Measurements from ENCODE around the gene PRAMEF15. TPM values are rescaled to one million over a fixed set of nuclear protein-coding genes. Genes with fewer than 3 reads are reported as not detected.
"Not testable (repeated sequence)": the region's sequence is repeated elsewhere in the genome, so short reads cannot be mapped to it uniquely, and the experiment has no call there.

The PRAMEF15 gene
- total RNA-seq, 1 experiment from 2014 or later: not detected

DNA sequence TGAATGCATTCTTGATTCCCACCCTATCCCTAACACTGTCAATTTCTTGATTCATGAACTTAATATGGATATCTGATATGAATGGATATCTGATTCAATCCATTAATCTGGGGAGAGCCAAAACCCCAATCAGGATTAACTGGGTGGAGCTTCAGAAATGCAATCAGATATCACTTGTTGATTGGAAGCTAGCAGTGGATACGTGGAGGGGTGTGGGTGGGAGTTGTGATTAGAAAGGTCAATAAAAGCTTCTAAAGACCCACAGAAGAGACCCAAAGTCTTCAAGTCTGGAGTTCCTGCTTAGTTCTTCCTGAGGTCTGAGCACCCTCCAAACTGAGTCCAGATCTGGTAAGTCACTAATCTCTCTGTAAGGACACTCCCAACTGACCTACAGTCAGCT lies 12.1 kb upstream of the PRAMEF15 start, which contains the start of gene PRAMEF33:
PRAMEF33 (plus strand) TSS at position 301 of the 400 bp plus-strand sequence. CDS start 2,416 bp downstream, outside the sequence.
- not testable (repeated sequence) for H3K27me3 ChIP-seq (ENCODE audit: insufficient read depth, low read length); H3K4me2 ChIP-seq (ENCODE audit: insufficient read depth, insufficient read length, low read length); H3K18ac ChIP-seq (ENCODE audit: insufficient read length, low read depth, low read length); H3T11ph ChIP-seq (ENCODE audit: low read length); H2BK20ac ChIP-seq (ENCODE audit: low read depth, low read length, poor library complexity, severe bottlenecking); H4K20me1 ChIP-seq (ENCODE audit: control insufficient read depth, insufficient read depth, insufficient read length); H3K4ac ChIP-seq (ENCODE audit: low read depth, low read length); H3K27me3 Mint-ChIP-seq (ENCODE audit: low read depth); H4K91ac ChIP-seq (ENCODE audit: insufficient read length, low read depth, low read length); H3K4me1 Mint-ChIP-seq; H2BK5ac ChIP-seq (ENCODE audit: insufficient read length, low read length); H3K4me3 Mint-ChIP-seq; H2AFZ ChIP-seq (ENCODE audit: low read length); H4K8ac ChIP-seq (replicated peaks; ENCODE audit: insufficient read length, low read depth, low read length); H3K4me1 ChIP-seq (ENCODE audit: insufficient read depth, low read length); H3K9ac ChIP-seq (ENCODE audit: extremely low read depth, insufficient read length, low read length); H2BK15ac ChIP-seq (ENCODE audit: low read depth, low read length); H3K79me2 ChIP-seq (ENCODE audit: insufficient read depth, low read length); H2BK12ac ChIP-seq (ENCODE audit: insufficient read length, low read depth, low read length); DNase-seq; H4K5ac ChIP-seq (ENCODE audit: insufficient read length, low read depth, low read length); H2AK5ac ChIP-seq (ENCODE audit: insufficient read length, low read length); H3K56ac ChIP-seq (ENCODE audit: insufficient read length, low read depth, low read length); H3K27ac Mint-ChIP-seq; H3K79me1 ChIP-seq (ENCODE audit: insufficient read depth, low read depth, low read length, poor library complexity, severe bottlenecking); H3K36me3 Mint-ChIP-seq (ENCODE audit: insufficient read depth in 1 of 3, low read depth in 3 of 3); H2BK120ac ChIP-seq (ENCODE audit: low read depth, low read length, poor library complexity, severe bottlenecking); H3K23me2 ChIP-seq (ENCODE audit: insufficient read length, low read depth, low read length, poor library complexity, severe bottlenecking); H3K14ac ChIP-seq (ENCODE audit: insufficient read depth, low read length); H3K23ac ChIP-seq (ENCODE audit: insufficient read length, low read depth, low read length); H3K27ac ChIP-seq (ENCODE audit: insufficient read length, low read depth, low read length); H3K9me3 ChIP-seq (ENCODE audit: control insufficient read depth, low read depth, low read length)
- WGBS (ENCODE audit: extremely low coverage, insufficient read length, low lambda C conversion rate): no CpG with 5 or more reads among the region's 1 CpG
- H3K9me3 Mint-ChIP-seq: peaks cover 5 to 12% of the 10 kb centered on the region in 2 experiments

DNA sequence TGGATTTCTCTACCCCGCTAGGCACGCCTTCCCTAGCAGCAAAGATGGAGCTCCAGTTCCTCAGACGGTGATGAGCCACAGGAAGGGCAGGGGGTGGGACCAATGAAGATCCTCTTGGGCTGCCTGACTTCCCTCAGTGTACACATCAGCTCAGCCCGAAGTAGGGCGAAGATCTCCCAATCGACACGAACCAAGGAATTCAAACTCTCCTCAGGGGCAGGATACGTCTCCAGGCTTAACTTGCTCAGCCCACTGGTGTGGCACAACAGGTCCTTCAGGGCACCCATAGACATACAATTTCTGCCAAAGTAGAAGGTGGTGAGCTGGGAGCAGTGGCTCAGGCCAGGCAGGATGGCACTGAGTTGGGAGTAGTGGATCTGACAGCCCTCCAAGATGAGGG lies 27.1 kb downstream of the PRAMEF15 start:
- not testable (repeated sequence) for H3K56ac ChIP-seq (ENCODE audit: insufficient read length, low read depth, low read length); H3K9ac ChIP-seq (ENCODE audit: extremely low read depth, insufficient read length, low read length); H2BK12ac ChIP-seq (ENCODE audit: insufficient read length, low read depth, low read length); H3K23me2 ChIP-seq (ENCODE audit: insufficient read length, low read depth, low read length, poor library complexity, severe bottlenecking); H4K91ac ChIP-seq (ENCODE audit: insufficient read length, low read depth, low read length); H3K23ac ChIP-seq (ENCODE audit: insufficient read length, low read depth, low read length); H3T11ph ChIP-seq (ENCODE audit: low read length); H3K18ac ChIP-seq (ENCODE audit: insufficient read length, low read depth, low read length); H4K20me1 ChIP-seq (ENCODE audit: control insufficient read depth, insufficient read depth, insufficient read length); H3K4me2 ChIP-seq (ENCODE audit: insufficient read depth, insufficient read length, low read length); H3K4me1 ChIP-seq (ENCODE audit: insufficient read depth, low read length); H4K5ac ChIP-seq (ENCODE audit: insufficient read length, low read depth, low read length); H3K79me2 ChIP-seq (ENCODE audit: insufficient read depth, low read length); H2BK120ac ChIP-seq (ENCODE audit: low read depth, low read length, poor library complexity, severe bottlenecking); H3K27me3 Mint-ChIP-seq (ENCODE audit: low read depth); H3K9me3 ChIP-seq (ENCODE audit: control insufficient read depth, low read depth, low read length); H2BK20ac ChIP-seq (ENCODE audit: low read depth, low read length, poor library complexity, severe bottlenecking); H3K4me3 Mint-ChIP-seq; H3K27ac Mint-ChIP-seq; DNase-seq; H3K14ac ChIP-seq (ENCODE audit: insufficient read depth, low read length); H2AK5ac ChIP-seq (ENCODE audit: insufficient read length, low read length); H4K8ac ChIP-seq (replicated peaks; ENCODE audit: insufficient read length, low read depth, low read length); H3K27ac ChIP-seq (ENCODE audit: insufficient read length, low read depth, low read length); H3K4me1 Mint-ChIP-seq; H3K79me1 ChIP-seq (ENCODE audit: insufficient read depth, low read depth, low read length, poor library complexity, severe bottlenecking); H2BK15ac ChIP-seq (ENCODE audit: low read depth, low read length); H2BK5ac ChIP-seq (ENCODE audit: insufficient read length, low read length); H3K27me3 ChIP-seq (ENCODE audit: insufficient read depth, low read length); H2AFZ ChIP-seq (ENCODE audit: low read length); H3K4ac ChIP-seq (ENCODE audit: low read depth, low read length); H3K36me3 Mint-ChIP-seq (ENCODE audit: insufficient read depth in 1 of 3, low read depth in 3 of 3)
- H3K9me3 Mint-ChIP-seq: peaks cover 29 to 42% of the 10 kb centered on the region in 2 experiments
- WGBS (ENCODE audit: extremely low coverage, insufficient read length, low lambda C conversion rate): no CpG with 5 or more reads among the region's 8 CpGs

Data from H9 (cell line).